8988T (cell line): ENCODE data around the gene NRXN3.

Experiments
- DNase-seq: peaks from one replicate; pipeline ENCODE4 v3.0.0; 2011

The NRXN3 gene

DNA sequence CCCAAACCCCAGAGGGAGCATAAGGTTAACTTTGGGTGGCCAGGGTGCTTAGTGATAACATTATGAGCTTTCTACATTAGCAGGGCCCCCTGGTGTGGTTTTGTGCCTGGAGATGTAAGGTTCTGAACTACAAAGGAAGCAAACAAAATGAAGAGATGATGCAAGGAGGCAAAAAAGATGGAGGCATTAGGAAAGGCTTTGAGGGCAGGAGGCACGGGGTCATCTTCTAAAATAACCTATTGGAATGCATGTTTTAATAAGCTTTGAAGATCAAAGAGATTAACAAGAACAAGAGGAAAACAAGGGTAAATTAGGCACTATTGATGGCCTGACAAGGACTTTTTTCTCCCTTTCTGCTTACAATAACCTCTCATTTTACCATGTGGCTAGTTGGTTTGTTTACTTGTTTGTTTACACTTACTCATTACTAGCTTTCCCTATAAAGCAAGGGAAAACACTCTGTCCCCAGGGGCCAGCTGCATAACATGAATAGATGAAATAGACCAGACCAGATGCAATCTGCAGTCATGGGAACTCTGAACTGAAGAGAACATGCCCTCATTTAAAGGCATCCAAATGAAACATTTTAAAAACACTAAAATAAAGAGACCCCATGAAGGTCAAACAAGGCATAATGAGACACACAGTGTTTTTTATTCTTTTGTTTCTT is 1650.8 kb downstream of the NRXN3 start:
- DNase-seq = no peak

DNA sequence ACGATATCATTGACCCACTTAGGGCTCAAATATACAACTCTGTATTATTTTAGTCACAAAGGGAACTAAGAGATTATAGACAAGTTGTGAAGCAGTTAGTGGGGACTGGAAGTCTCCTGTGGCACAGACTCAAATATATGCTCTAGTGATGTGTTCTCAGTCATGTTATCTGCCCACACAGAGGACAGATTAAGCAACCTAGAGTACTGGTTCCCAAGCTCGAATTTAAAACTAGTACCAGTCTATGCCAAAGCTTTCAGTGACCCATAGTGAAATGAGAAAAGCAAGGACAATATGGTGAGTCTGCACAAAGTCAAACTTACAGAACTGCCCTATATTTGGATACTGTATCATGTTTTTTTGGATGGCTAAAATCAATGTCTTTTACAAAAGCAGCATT is 1651.9 kb downstream of the NRXN3 start:
- DNase-seq = no peak

DNA sequence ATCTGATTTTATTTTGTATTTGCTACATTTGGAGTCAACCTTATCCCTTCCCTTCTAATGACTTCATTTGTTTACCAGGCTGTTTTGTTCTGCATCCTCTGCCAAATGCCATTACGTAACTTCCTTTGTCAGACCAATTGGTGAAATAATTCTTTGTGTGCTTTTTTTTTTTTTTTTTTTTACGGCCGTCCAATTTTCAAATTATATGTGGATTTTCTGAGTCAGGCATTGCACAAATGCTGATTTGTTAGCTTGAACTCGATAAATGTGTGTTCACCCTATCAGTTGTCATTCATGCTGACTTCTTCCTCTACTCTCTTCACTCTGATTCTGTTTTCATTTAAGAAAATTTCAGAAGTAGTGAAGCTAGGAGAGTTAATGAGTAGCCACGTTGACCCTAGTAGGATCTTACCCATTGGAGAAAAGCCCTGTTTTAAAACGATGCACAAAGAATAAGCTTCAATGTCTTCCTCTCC is 1654.9 kb downstream of the NRXN3 start:
- DNase-seq = no peak

DNA sequence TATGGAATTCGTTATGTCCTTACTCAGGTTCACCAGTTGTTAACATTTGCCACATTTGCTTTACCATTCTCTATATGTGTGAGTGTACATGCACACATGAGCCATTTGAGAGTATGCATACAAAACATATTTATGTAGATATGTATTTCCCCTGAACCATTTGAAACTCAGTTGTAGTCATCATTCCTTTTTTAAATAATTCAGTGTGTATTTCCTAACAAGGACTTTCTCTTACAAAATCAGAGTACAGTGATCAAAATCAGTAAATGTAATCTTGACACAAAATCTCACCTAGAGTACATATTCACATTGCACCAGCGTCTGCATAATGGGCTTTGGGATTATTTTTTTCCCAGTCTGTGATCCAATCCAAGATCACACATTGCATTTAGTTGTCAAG is 1656.2 kb downstream of the NRXN3 start:
- DNase-seq = no peak

DNA sequence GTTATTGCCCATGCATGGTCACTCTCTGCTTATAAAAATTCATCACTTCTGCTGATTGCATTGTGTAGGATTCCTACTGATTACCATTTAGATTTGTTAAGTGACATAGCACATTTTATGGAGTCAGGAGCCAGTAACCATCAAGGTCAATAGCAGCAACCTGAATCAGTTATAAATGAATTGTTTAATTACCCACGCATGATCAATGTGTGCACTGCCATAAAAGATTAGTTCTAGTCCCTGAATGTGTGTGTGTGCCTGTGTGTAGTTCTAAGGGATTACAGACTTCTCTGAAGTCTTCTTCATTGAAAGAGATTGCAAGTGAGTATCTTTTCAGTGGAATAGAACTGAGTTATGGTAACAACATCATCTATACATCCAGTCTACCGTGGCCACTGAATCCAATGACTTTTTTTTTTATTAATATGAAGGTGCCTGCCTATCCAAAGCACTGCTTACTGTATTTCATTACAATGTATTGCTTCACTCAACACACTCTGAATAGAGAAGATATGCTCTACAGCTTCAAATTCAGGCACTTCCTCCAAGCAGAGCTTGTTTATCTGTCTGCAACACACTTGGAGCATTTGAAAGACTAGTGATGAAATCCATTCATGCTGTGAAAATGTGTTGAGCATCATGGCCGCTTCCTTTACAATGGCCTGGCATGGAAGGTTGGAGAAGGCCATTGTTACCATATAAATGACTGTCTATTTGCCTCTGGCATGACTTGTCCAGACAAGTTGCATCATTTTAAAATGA is 1659.4 kb downstream of the NRXN3 start:
- DNase-seq = no peak

DNA sequence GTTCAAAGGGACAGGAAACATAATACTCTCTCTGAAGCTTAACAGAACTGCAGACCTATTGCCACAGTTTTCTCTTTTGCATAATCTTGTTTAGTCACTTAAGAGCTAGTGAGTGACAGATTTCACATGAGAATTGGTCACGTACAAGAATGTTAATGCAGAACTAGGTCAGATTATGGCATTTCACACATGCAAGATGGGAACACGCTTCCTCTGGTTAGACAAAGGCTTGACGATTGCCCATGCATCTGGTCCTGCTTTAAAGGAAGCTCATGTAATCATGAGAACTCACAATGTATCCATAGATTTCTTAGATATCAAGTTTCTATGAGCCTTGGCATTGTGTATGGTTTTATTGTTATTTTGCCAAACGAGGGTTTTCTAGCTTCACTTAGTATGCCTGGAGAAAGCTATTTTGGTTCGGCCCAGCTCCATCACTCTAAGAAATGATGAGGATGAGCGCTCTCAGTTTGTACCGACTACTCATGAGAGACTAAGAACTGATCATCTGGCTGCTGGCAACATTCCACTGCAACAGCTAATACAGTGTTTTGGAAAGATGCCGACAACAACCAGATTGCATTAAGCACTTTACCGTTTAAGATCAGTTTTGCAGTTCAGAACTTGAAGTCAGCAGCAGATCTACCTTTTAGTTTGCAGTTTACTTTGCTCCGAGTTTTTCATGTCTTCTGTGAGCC is 1661.2 kb downstream of the NRXN3 start:
- DNase-seq = no peak

DNA sequence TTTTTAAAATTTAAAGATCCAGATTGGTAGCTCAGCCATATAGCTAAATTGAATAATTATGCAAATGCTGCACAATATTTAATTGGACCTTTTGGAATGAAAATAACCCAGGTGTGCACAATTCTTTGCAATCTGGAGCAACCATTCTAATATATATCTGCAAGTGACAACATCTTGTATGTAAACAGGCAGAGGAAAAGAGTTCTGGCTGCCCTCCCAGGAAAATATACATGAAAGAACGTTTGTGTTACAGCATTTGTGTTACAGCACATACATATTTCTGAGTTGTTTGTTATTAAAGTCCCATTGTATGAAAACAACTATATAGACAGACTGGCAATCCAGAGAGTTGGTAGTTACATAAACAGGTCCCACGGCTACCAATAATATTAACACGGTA is 1663.6 kb downstream of the NRXN3 start:
- no peak for DNase-seq

DNA sequence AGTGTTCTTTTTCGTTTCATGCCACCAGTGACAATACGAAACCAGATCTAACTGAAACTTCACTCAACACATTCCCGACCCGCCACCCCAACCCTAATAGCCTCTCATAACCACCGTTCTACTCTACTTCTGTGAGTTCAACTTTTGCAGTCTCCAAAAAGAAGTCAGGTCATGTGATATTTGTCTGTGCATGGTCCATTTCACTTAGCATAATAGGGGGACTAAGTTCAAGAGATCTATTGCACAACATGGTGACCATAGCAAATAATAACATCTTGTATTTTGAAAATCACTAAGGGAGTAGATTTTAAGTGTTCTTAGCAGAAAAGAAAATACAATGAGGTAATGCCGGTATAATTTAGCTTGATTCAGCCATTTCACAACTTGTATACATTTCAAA is 1664.7 kb downstream of the NRXN3 start:
- DNase-seq = no peak

DNA sequence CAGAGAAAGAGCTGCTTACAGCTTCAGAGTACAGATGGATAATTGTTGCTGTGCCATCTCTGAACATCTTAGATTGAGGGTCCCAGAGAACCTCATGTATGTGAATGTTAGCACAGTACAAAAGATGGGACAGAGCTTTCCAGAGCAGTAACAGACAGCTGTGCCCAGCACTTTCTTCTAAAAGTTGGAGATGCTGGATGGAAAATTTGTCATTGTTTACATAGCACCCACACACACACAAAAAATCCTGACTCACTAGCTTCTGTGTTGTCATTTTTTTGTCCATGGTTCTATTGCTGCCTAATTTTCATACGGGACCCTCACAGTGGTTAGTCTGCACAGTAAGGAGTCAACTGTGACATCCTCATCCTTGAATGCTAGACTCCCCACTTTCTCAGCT is 1666.4 kb downstream of the NRXN3 start:
- no peak for DNase-seq

DNA sequence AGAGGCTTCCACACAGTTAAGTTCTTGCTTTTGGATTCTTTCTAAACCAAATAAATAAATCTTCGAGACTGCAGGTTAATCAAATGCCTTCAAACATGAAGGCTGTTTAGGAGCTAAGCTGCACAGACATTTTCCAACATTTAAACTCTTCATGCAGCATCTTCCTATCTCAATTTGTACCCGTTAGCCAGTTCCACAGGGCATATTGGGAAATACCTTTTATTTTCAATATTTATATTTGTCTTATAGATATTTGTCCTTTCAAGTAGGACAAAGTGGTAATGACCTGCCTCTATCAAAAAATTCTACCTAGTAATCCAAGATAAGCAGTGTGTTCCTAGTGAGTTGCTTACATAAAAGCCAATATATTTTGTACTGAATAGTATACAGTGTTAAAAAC is 1667.5 kb downstream of the NRXN3 start:
- no peak for DNase-seq

DNA sequence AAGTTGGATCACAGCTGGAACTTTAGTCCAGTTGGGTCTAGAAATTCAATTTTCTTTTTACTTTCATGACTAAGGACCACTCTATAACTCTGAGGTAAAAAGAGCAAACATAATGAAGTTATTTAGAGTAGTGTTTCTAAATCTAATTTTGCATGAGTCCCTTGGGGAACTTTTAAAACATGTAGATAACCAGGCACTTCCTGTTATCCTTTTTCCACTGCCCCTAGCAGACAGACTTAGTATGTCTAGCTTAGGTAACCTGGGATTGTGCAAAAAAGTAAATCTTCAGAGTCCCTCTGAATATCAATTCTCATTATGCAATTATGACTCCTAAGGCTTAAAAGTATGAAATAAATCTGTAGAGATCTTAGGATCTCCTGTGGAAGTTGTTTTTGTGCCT is 1669.9 kb downstream of the NRXN3 start:
- no peak for DNase-seq

DNA sequence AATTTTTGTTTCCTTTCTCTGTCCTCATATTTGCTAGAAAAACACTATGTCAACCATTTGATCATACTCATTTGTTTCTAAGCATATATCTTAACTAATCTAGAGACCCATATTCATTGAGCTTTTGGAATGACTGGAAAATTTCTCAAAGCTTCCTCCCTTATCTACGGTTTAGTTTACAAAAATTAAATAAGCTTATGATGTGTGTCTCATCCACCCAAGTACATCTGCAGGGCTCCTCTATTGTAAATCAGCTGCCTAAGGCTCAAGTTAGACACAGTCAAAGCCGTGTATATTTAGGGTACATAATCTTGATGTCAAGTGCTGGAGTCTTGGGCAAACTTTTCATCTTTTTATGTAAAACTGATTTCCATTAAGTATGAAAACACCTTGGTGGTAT is 1670.7 kb downstream of the NRXN3 start:
- DNase-seq = no peak

DNA sequence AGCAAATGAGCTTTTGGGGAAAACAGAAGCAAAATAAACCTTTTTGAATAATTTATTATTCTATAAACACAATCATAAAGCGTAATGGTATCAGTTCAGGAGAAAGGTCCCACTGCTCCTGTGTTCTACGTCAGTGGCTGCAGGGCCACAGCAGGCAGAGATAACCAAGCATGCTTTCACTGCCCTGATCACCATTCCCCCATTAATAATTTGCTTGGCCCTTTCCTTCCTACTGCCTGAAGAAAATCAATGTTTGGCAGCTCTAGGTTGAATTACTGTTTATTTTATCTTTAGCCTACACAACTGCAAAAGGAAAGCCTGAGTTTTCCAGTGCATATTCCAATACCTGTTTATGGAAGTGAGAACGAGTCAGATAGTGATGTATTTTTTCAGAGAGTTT is 1671.3 kb downstream of the NRXN3 start:
- no peak for DNase-seq

DNA sequence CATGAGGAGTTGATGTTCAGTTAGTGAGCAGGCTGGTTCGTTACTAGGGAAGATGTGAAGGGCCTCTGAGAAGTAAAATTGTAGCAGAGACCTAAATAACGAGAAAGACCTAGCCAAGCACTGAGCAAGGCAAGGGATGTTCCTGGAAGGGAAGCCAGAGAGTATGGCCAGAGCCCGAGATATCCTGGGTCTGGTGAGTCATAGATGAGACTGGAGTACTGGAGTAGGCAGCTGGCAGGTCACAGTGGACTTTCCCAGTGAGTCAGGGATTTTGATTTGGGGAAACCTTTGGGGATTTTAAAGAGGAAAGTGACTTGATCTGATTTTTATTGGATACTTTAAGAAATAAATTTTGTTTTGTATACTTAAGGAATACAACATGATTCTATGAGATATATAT is 1672.1 kb downstream of the NRXN3 start:
- no peak for DNase-seq

DNA sequence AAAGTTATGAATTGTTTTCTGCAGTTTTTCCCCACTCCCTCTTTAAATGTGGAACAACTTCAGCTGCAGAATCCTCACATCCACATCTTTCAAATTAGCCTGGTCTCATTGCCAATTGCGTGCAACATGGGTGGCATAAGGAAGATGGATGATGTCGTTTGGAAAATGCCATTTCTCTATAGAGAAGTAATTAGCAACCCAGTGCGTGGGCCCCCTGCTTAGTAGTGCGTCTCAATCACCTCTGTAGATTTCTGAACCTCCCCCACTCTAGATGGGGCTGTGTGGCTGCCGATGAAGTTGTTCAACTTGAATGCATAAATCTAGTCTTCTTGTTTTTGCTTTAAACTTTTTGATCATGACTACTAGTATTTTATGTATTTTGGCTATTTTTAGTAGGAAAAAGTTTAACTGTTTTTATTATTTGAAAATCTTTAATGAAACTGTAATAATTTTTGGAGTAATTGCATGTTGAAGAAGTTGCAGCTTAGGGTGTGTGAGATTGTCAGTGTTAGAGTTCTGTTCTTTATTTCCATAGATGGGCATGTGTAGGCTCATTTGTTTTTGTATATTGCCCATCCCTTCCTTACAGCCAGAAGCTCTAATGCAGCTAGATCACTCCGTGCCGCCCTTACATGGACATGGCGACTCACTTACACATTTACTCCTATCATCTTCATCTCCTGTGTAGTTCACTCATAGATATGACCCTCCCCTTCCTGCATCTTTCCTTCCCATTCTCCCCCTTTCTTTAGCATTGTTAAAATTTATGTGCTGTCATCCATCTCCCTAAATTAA is 1683.0 kb downstream of the NRXN3 start:
- no peak for DNase-seq

DNA sequence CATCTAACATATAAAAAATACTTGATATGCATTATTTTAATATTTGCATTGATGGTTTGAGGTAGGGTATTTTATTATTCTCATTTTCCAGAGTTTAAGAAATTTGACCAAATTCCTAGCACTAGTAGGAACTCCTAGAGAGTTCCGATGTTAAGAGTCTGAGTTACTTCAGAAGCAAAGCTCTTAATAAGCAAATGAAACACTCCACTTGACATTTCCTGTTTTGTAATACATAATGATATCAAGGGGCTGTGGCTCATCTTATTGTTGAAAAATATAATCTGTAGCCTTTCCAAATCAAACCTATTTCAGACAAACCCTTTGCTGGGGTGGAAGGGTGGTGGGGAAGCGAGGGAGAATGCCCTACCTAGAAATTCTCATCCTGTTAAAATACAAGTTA is 1685.6 kb downstream of the NRXN3 start:
- no peak for DNase-seq

DNA sequence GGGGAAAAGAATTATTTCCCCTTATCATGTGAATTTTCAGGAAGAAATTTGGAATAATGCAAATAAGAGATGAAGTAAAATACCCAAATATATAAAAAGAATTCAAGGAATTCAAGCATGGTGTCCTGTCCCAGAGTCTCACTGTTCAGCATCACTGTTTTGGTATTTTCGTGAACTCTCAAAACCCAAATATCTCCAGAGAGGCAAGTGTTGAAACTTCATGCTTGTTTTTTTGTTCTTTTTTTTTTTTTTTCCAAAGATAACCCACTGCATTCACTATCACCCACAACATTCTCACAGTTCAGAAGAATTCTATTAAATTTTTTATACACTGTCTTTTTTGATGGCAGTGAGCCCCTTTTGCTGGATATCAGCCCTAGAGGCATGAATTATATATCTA is 1686.2 kb downstream of the NRXN3 start:
- no peak for DNase-seq

DNA sequence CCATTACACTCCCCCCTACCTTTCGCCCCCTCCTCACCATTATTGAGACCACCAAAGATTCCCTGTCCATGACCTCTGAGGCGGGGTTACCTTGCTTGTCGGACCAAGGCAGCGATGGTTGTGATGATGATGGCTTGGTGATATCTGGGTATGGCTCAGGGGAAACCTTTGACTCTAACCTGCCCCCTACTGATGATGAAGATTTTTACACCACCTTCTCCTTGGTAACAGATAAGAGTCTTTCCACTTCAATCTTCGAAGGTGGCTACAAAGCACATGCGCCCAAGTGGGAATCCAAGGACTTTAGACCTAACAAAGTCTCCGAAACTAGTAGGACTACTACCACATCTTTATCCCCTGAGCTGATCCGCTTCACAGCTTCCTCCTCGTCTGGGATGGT is 1690.9 kb downstream of the NRXN3 start:
- DNase-seq = no peak

DNA sequence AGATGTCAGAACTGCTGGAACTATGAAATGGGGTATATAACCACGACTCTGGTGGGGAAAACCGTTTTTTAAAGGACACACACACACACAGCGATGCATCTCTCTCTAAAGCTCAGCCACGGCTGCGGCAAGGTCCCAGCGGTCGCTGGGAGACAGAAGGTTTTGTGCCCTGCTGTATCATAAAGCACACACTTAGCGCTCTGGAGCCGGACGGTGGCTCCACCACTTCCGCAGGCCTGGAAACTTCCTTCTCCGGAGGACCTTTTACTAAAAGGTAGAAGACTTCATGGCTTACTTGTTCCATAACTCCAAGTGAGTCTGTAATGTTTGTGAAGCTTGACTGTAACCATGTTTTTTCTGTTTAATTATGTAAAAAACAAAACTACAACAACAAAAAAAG is 1691.9 kb downstream of the NRXN3 start:
- DNase-seq = no peak

DNA sequence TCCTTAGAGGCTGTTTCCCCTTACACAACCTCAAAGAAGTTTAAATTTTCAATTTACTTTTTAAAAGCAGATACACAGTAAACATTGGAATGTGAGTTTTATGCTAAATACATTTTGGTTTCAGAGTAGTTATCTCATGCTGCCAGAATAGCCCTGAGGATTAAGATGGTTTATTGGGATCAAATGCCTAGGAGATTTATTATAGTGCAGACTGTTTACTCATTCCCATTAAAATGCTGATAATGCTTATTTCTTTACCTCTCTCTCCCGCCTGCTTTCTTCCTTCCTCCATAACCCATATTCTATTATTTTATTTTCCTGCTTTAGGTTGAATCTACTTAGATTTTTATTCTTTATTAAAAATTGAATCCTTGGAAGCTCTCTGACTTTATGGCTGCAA is 1701.0 kb downstream of the NRXN3 start:
- DNase-seq = no peak

DNA sequence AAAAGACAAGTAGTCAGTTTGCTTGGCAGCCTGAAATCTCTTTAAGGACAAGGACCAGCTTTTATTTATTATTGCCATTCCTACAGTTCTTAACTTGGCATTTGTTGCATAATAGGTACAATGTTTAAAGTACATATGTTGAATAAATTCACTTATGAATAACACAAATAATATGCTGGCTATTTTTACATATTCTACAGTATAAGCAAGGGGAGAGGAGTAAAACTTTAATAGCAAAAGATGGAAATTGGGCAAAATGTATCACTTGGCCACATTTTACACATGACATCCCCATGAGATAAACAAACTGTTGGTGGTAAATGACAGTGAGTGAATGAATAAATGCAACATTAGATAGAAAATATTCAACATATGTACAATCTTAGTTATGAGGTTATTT is 1708.1 kb downstream of the NRXN3 start:
- DNase-seq = no peak

DNA sequence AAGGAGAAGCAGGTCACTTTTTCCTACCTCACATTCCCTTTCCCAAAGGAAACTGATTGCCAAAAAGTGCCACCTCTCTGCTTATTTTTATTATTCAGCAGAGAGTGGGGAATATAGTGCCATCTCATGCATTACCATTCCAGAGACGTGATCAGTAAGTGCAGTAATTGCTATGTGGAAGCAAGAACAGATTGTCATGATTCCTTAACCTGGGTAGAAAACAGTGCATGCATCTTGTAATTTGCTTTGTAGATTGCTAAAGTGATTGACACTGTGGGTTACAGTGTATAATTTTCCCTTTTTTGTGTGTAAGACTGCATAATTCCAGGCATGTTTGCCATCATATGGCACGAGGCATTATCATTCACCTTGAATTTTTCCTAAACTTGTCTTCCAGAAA is 1708.6 kb downstream of the NRXN3 start:
- DNase-seq = no peak

DNA sequence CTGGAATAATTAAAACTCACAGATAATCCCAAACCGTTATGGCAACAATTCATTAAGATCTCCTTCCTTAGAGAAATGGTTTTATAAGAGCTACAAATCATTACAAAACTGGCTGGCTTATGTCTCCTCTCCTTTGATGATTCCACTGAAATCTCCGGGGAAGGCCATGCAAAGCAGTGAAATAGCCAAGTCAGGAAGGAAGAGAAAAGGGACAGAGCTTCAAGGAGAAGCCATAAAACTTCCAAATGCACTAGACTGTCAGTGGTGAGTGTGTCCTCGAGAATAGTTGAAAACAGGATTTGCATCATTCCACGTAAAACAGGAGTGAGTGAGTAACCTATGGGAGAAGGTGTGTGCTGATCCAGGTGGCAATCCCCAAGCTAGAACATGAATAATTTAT is 1711.1 kb downstream of the NRXN3 start:
- DNase-seq = no peak
